Colonic mucosa (tissue), 4 donors: ENCODE measurements around the gene PCYT1A. TPM values are rescaled to one million over a fixed set of nuclear protein-coding genes. Genes with fewer than 3 reads are reported as not detected.

Source experiments
- DNase-seq: peaks from one replicate; pipeline ENCODE4 v3.0.0-alpha.2; 2020
- H3K27ac ChIP-seq: fragments of 200-600 bp; one replicate; pipeline ENCODE4 v1.8.0; 2021
- H3K27me3 ChIP-seq: fragments of 200-600 bp; one replicate; pipeline ENCODE4 v1.8.0; 2021
- H3K36me3 ChIP-seq: fragments of 200-600 bp; one replicate; pipeline ENCODE4 v1.8.0; 2021
- H3K4me1 ChIP-seq: fragments of 200-600 bp; one replicate; pipeline ENCODE4 v1.8.0; 2021; ENCODE audit warnings: mild to moderate bottlenecking
- H3K4me3 ChIP-seq: fragments of 200-600 bp; one replicate; pipeline ENCODE4 v1.8.0; 2021
- H3K9ac ChIP-seq, 2 donors: one replicate each; pipeline ENCODE4 v1.7.0; 2013; ENCODE audit warnings: control low read depth in 2 of 2, low read depth in 2 of 2, low read length in 2 of 2
- H3K9me3 ChIP-seq: fragments of 200-600 bp; one replicate; pipeline ENCODE4 v1.8.0; 2021
- intact Hi-C: fragments of 100-400 bp; cut with DNase I; formaldehyde crosslinking; loops from one replicate; pipeline ENCODE4 v1.14.1; 2022
- total RNA-seq, 2 donors: library from RNA; stranded (reverse); fragmentation: NEBNext Ultra II Directional in 1 of 2; extraction: Animal tissue kit (Norgen Biotek cat#: 25700) in 1 of 2; gene quantifications; one replicate each; pipeline ENCODE4 v1.2.1, GENCODE V29; 2021
- TF ChIP-seq, protein P1 (sequence below): fragments of 200-600 bp; IDR thresholded peaks from one replicate; pipeline ENCODE4 v1.8.0; 2022; ENCODE audit warnings: antibody characterized with exemption, mild to moderate bottlenecking
- donor health status: healthy.
- donor health status: DM: no; HTN: no; CAD: no.
- donor health status: DM: no; HTN: no; CAD: no.

Gene PCYT1A
- total RNA-seq, 2 donors from 2014 or later = 56.1 to 61.5 TPM

DNA sequence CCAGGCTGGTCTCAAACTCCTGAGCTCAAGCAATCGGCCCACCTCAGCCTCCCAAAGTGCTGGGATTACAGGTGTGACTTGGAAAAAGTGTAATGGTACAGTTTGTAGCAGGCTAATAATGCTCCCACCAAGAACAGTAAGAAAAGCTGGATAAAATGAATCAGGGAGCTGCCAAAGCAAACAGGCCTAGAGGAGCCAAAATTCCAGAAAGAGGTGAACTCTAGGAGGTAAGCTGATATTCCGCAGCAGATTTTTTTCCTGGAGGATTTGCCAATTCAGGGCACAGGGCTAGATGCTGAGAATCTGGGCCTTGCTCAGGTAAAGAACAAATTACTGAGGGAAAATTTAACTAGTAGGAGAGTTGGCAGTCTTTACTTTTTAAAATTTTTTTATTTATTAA is 11.0 kb upstream of the PCYT1A start:
- no peak overlapping the region for H3K27ac ChIP-seq
- no peaks in the 10 kb centered on the region for H3K27me3 ChIP-seq
- H3K4me3 ChIP-seq = no peak overlapping the region
- TF ChIP-seq, protein P1, sequence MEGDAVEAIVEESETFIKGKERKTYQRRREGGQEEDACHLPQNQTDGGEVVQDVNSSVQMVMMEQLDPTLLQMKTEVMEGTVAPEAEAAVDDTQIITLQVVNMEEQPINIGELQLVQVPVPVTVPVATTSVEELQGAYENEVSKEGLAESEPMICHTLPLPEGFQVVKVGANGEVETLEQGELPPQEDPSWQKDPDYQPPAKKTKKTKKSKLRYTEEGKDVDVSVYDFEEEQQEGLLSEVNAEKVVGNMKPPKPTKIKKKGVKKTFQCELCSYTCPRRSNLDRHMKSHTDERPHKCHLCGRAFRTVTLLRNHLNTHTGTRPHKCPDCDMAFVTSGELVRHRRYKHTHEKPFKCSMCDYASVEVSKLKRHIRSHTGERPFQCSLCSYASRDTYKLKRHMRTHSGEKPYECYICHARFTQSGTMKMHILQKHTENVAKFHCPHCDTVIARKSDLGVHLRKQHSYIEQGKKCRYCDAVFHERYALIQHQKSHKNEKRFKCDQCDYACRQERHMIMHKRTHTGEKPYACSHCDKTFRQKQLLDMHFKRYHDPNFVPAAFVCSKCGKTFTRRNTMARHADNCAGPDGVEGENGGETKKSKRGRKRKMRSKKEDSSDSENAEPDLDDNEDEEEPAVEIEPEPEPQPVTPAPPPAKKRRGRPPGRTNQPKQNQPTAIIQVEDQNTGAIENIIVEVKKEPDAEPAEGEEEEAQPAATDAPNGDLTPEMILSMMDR = no peak
- no peaks in the 10 kb centered on the region for H3K9me3 ChIP-seq
- intact Hi-C loops = no loop called here
- no peak overlapping the region for H3K9ac ChIP-seq
- no peaks in the 10 kb centered on the region for H3K4me1 ChIP-seq
- H3K36me3 ChIP-seq = no peaks in the 10 kb centered on the region
- DNase-seq = no peak

DNA sequence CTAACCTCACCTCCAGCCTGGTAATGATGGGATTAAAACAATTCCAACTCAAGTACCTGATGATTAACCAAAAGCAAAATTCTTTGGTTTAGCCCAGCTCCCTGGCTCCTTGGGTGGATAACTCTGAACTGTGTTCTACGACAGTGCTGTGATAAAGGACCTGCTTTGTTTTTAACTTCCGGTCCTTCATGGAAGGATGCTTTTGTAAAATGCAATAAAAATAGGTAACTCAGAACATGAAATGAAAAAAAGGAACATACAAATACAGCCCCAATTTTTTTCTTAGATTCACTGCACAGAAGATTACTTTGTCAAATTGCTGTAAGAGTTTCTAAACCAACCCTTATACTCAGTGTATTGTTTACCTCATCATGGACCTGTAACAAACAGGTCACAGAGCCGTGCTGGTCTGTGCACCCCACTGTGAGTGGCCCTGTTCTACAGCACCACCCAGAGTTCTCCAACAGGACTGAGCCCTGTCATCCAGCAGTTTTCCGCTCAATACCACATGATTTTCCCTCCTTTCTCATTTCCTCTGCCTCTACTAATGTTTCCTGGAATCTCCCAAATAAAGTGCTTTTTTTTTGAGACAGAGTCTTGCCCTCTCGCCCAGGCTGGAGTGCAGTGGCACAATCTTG is 4.9 kb upstream of the PCYT1A start:
- no peaks in the 10 kb centered on the region for H3K36me3 ChIP-seq
- H3K4me3 ChIP-seq = no peak overlapping the region
- no peaks in the 10 kb centered on the region for H3K4me1 ChIP-seq
- intact Hi-C loops = no loop called here
- no peak overlapping the region for H3K27ac ChIP-seq
- H3K9ac ChIP-seq = no peak overlapping the region
- H3K27me3 ChIP-seq = no peaks in the 10 kb centered on the region
- no peaks in the 10 kb centered on the region for H3K9me3 ChIP-seq
- DNase-seq = no peak
- TF ChIP-seq, protein P1 = no peak

DNA sequence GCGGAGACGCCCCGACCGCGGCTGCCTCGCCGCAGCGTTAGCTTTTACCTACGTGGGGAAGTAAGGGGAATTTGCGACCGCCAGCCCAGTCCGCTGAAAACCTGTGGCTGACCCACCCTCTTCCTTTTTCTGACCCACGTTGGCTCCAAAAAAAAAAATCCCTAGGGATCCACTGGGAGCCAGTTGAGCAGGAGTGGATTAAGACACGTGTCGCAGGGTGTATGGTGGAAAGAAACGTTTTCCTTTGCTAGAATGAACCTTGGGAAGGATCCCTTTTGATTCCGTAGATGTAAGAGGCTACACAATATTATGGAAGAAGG is 575 bp upstream of the PCYT1A start:
- H3K4me1 ChIP-seq = peaks cover 6% of the 10 kb centered on the region
- H3K27me3 ChIP-seq = no peaks in the 10 kb centered on the region
- intact Hi-C loops = no loop called here
- peak overlapping the region; percentile 94 for H3K27ac ChIP-seq
- peak overlapping the region; percentile 96 to 100 for H3K9ac ChIP-seq
- TF ChIP-seq, protein P1 = no peak
- peak; percentile 26 for DNase-seq
- no peaks in the 10 kb centered on the region for H3K9me3 ChIP-seq
- H3K4me3 ChIP-seq = peak overlapping the region; percentile 92
- no peaks in the 10 kb centered on the region for H3K36me3 ChIP-seq

DNA sequence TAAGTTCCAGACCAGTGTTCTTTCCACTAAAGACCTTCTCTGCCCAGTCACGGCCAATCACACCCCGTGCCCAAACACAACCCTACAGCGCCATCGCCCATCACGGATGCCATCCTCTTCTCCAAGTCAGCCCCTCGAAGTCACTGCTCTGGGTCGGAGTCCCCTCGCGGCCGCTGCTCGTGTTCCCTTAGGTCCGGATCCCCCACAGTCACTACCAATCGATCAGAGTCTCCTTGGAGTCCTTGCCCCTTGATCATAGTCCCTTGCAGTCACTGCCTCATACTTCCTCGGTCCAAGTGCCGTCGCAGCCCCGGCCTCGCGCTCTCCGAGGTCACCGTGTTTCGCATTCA is 461 bp downstream of the PCYT1A start:
- Histone ChIP-seq H3K36me3 (no peaks in the 10 kb centered on the region), H3K27me3 (no peaks in the 10 kb centered on the region), H3K27ac (peak overlapping the region; percentile 94), H3K4me3 (peak overlapping the region; percentile 92), H3K4me1 (peaks cover 6% of the 10 kb centered on the region), H3K9ac (peak overlapping the region; percentile 88 to 100), H3K9me3 (no peaks in the 10 kb centered on the region)
- intact Hi-C loops = no loop called here
- DNase-seq = peak; percentile 53
- TF ChIP-seq, protein P1 = no peak

DNA sequence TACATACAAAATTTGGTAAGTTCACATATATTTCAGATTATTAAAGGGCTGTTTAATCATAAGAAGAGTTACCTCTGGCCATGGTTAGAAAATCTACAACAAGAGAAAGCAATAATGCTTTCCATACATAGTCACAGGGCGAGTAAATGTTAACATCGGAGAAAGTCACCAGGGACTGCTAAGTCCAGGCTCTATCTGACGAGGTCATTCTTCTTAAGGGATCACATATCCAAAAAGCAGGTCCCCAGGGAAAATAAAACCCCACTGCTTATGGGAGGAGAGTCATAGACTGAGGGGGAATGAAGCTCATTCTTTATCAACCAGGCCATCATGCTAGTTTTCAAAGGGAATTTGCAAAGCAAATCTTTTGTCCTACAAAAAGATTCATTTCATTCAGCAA is 3.1 kb downstream of the PCYT1A start:
- intact Hi-C loops = no loop called here

More for the DNA sequence above, 3.1 kb downstream of the PCYT1A start:
- Histone ChIP-seq H3K36me3 (no peaks in the 10 kb centered on the region), H3K4me3 (no peak overlapping the region), H3K9ac (no peak overlapping the region), H3K9me3 (no peaks in the 10 kb centered on the region), H3K27me3 (no peaks in the 10 kb centered on the region), H3K4me1 (peaks cover 8% of the 10 kb centered on the region), H3K27ac (no peak overlapping the region)
- DNase-seq = no peak
- TF ChIP-seq, protein P1 = no peak
